ENCODE results near the gene WFDC11. TPM values are rescaled to one million over a fixed set of nuclear protein-coding genes. Genes with fewer than 3 reads are reported as not detected.

WFDC11 gene
- total RNA-seq, result not detected

GRCh38 chr20:45670139-45670538 lies at the start of gene WFDC11:
WFDC11 (minus strand) TSS chr20:45670239; CDS start chr20:45650600, 19,639 bp downstream.

GRCh38 chr20:45704969-45705637 lies 35.1 kb upstream of the WFDC11 start, which contains the start of gene WFDC10B:
WFDC10B (minus strand) TSS chr20:45705019; CDS start chr20:45685992, 19,027 bp downstream.

GRCh38 chr20:45701873-45702272 lies 31.8 kb upstream of the WFDC11 start, which contains the start of gene WFDC13:
WFDC13 (plus strand) TSS chr20:45702038; CDS start chr20:45702124, 86 bp downstream.

GRCh38 chr20:45631184-45631583 lies 38.9 kb downstream of the WFDC11 start, which contains the start of gene WFDC9:
WFDC9 (minus strand) TSS chr20:45631284; CDS start chr20:45610181, 21,103 bp downstream.

DNA sequence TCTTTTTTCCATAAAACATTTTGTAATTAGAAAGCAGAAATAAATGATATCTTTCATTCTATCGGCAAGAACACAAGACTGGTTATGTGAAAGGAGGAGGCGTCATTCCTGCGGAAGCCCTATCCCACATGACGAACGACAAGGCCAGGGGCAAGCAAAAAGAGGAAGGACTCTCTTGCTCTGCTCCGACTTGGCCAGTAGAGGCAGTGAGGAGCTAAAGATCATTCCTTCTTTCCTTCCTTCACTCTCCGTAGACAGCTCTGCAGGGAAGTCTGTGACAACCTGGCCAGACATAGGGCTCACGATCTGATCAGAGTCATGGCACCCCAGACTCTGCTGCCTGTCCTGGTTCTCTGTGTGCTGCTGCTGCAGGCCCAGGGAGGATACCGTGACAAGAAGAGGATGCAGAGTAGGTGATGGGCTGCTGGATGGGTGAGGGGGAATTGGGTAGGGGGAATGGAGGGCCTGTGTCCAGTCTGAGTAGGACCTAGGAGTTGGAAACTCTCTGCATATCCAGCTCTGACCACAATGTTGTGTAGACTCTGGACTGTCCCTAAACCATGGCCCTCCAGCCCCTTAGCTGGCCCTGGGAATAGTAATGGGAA lies 40.4 kb downstream of the WFDC11 start, which contains the start of gene WFDC10A:
WFDC10A (plus strand) TSS at position 244 of the 605 bp plus-strand sequence; CDS start at position 319, 75 bp downstream.

Small RNAs within 50 kb of the gene (small RNA-seq; reads per million reads assigned to genes)
- gene MIR3617 (ENCODE audit: low replicate concordance), result not detected

Other genes with a start within 250 kb of the WFDC11 start
- gene WFDC2, start 200.5 kb downstream of the WFDC11 start, total RNA-seq, result 77.5 TPM
- gene SPINT3, start 154.6 kb downstream of the WFDC11 start, total RNA-seq, result not detected
- not detected for gene WFDC6, start 130.8 kb downstream of the WFDC11 start, total RNA-seq
- gene EPPIN, start 122.8 kb downstream of the WFDC11 start, total RNA-seq, result not detected
- not detected for gene WFDC8, start 91.0 kb downstream of the WFDC11 start, total RNA-seq
- not detected for gene WFDC10A, start 40.5 kb downstream of the WFDC11 start, total RNA-seq
- gene WFDC9, start 39.0 kb downstream of the WFDC11 start, total RNA-seq, result not detected
- not detected for gene WFDC13, start 31.8 kb upstream of the WFDC11 start, total RNA-seq
- not detected for gene WFDC10B, start 34.8 kb upstream of the WFDC11 start, total RNA-seq
- gene SPINT4, start 52.1 kb upstream of the WFDC11 start, total RNA-seq, result not detected
- gene WFDC3, start 121.6 kb upstream of the WFDC11 start, total RNA-seq, result 0.99 TPM
- 18.5 TPM for gene DNTTIP1, start 121.7 kb upstream of the WFDC11 start, total RNA-seq
- 22.7 TPM for gene UBE2C, start 142.4 kb upstream of the WFDC11 start, total RNA-seq
- 555 TPM for gene TNNC2, start 157.1 kb upstream of the WFDC11 start, total RNA-seq
- 41.5 TPM for gene SNX21, start 163.6 kb upstream of the WFDC11 start, total RNA-seq
- 29.6 TPM for gene ACOT8, start 187.2 kb upstream of the WFDC11 start, total RNA-seq
- gene ZSWIM3, start 187.4 kb upstream of the WFDC11 start, total RNA-seq, result 4.8 TPM
- gene ZSWIM1, start 211.0 kb upstream of the WFDC11 start, total RNA-seq, result 8.3 TPM
- gene SPATA25, start 217.4 kb upstream of the WFDC11 start, total RNA-seq, result 4.7 TPM
- 14.6 TPM for gene NEURL2, start 221.0 kb upstream of the WFDC11 start, total RNA-seq
- 90.0 TPM for gene CTSA, start 221.1 kb upstream of the WFDC11 start, total RNA-seq
- 95.5 TPM for gene PLTP, start 241.9 kb upstream of the WFDC11 start, total RNA-seq